Astrocyte of the spinal cord (primary cell): ENCODE results near the gene ADAMTSL4.

Experiments used
- DNase-seq: peaks from one replicate; pipeline ENCODE4 v3.0.0; 2011; ENCODE audit warnings: low read depth, low spot score
- H3K4me3 ChIP-seq: 2 replicates; pipeline ENCODE4 v1.5.1; 2011; ENCODE audit warnings: low read depth, mild to moderate bottlenecking, low read length, moderate library complexity
- CTCF ChIP-seq: IDR thresholded peaks from 2 replicates; pipeline ENCODE4 v1.5.1; 2012; ENCODE audit warnings: low read depth, mild to moderate bottlenecking, low read length, inconsistent platforms
- in situ Hi-C: cut with HindIII; loops from 2 replicates; pipeline ENCODE4 v1.10.0; 2017; ENCODE audit warnings: low sequenced_read_pairs

The ADAMTSL4 gene

GRCh38 chr1:150558761-150559655, 9.8 kb downstream of the ADAMTSL4 start:
- in situ Hi-C loops = no loop called here
- H3K4me3 ChIP-seq = no peak overlapping the region
- DNase-seq = no peak
- no peak for TF ChIP-seq CTCF

GRCh38 chr1:150559656-150560010, 10.4 kb downstream of the ADAMTSL4 start:
- no peak overlapping the region for H3K4me3 ChIP-seq

DNA sequence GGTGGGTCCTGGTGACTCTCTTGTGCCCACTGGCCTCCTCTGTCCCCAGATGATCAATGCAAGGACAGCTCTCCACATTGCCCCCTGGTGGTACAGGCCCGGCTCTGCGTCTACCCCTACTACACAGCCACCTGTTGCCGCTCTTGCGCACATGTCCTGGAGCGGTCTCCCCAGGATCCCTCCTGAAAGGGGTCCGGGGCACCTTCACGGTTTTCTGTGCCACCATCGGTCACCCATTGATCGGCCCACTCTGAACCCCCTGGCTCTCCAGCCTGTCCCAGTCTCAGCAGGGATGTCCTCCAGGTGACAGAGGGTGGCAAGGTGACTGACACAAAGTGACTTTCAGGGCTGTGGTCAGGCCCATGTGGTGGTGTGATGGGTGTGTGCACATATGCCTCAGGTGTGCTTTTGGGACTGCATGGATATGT, 10.8 kb downstream of the ADAMTSL4 start:
- H3K4me3 ChIP-seq = no peak overlapping the region
- peak; percentile 97 for TF ChIP-seq CTCF
- in situ Hi-C loops = no loop called here
- DNase-seq = peak; percentile 55

More at GRCh38 chr1:150559656-150560010, 10.4 kb downstream of the ADAMTSL4 start:
- no peak for TF ChIP-seq CTCF
- DNase-seq = no peak
- in situ Hi-C loops = no loop called here

GRCh38 chr1:150560576-150561253, 11.5 kb downstream of the ADAMTSL4 start:
- no peak for DNase-seq
- in situ Hi-C loops = no loop called here

GRCh38 chr1:150561254-150561973, 12.2 kb downstream of the ADAMTSL4 start:
- in situ Hi-C loops = no loop called here
- peak; percentile 99 for DNase-seq
- TF ChIP-seq CTCF = peak; percentile 29
- H3K4me3 ChIP-seq = peak overlapping the region; percentile 55

More at GRCh38 chr1:150560576-150561253, 11.5 kb downstream of the ADAMTSL4 start:
- peak overlapping the region; percentile 55 for H3K4me3 ChIP-seq
- TF ChIP-seq CTCF = peak; percentile 87

DNA sequence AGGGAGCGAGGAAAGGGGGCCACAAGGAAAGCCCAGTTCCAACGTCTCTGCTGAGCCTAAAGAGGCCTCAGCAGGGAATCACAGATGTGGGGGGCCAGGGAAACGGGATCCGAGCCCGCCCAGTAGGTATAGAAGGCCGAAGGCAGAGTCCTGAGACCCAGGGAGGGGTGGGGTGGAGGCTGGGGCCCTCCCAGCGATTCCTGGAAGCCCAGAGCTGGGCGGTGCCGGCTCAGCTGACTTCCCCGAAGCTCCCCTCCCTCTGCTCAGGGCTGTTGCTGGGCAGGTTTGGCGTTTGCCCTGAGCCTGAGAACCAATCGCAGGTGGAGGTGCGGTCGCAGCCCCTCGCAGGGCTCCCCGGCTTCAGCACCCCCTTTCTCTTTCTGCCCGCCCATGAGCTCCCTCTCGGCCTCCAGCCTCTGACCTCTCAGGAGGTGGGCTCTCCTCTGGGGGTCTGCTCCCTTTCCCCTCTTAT, 12.8 kb downstream of the ADAMTSL4 start:
- peak overlapping the region; percentile 55 for H3K4me3 ChIP-seq
- DNase-seq = peak; percentile 98
- in situ Hi-C loops = no loop called here
- TF ChIP-seq CTCF = no peak
